Measurements from ENCODE around the gene SYNDIG1. TPM values are rescaled to one million over a fixed set of nuclear protein-coding genes. Genes with fewer than 3 reads are reported as not detected.

Gene SYNDIG1
- total RNA-seq, 1 experiment from 2014 or later: not detected

GRCh38 chr20:24483435-24484080 is 14.1 kb downstream of the SYNDIG1 start:
- TF ChIP-seq SIN3A (IDR thresholded peaks at IDR 0.05; ENCODE audit: borderline replicate concordance, insufficient read depth, low read depth, low read length) (no peak), POLR2AphosphoS5 (IDR thresholded peaks at IDR 0.05; ENCODE audit: low read depth, low read length) (no peak), TCF7L2 (IDR thresholded peaks at IDR 0.05; ENCODE audit: low read depth, low read length) (no peak), CTCF (IDR thresholded peaks at IDR 0.05) (no peak), REST (IDR thresholded peaks at IDR 0.05; ENCODE audit: insufficient read depth in 1 of 2, low read depth in 2 of 2, low read length in 1 of 2) (no peak)
- intact Hi-C loops (cut with micrococcal nuclease; ENCODE audit: unreplicated experiment): no loop called here
- Histone ChIP-seq H3K4me3 (ENCODE audit: low read depth in 2 of 2, low read length in 2 of 2) (no peak overlapping the region), H3K36me3 (ENCODE audit: control insufficient read depth, insufficient read depth, low read length) (no peaks in the 10 kb centered on the region), H3K4me1 (ENCODE audit: control insufficient read depth, insufficient read depth, low read length) (no peaks in the 10 kb centered on the region), H3K9me3 (ENCODE audit: control insufficient read depth, insufficient read depth, low read depth, low read length) (no peaks in the 10 kb centered on the region), H3K27ac (ENCODE audit: low read length) (no peak overlapping the region), H3K27me3 (ENCODE audit: control insufficient read depth, insufficient read depth, low read length) (peaks cover 4% of the 10 kb centered on the region; the same call in 1 of the 2 replicates)
- ChIA-PET CTCF (no interaction called here), POLR2A (no interaction called here)
- ATAC-seq (no peak), DNase-seq (ENCODE audit: low read depth, low spot score) (no peak)
- no TSS peak for BruUV-seq (replicated peaks)
- in situ Hi-C loops (cut with HindIII; ENCODE audit: low pct_unique_long_range_greater_than_20kb, low sequenced_read_pairs): no loop called here

- Histone ChIP-seq H3K4me3 (ENCODE audit: low read depth in 2 of 2, low read length in 2 of 2) (no peak overlapping the region), H3K27me3 (ENCODE audit: control insufficient read depth, insufficient read depth, low read length) (peaks cover 4% of the 10 kb centered on the region; the same call in 1 of the 2 replicates), H3K9me3 (ENCODE audit: control insufficient read depth, insufficient read depth, low read depth, low read length) (no peaks in the 10 kb centered on the region), H3K27ac (ENCODE audit: low read length) (no peak overlapping the region), H3K36me3 (ENCODE audit: control insufficient read depth, insufficient read depth, low read length) (no peaks in the 10 kb centered on the region), H3K4me1 (ENCODE audit: control insufficient read depth, insufficient read depth, low read length) (no peaks in the 10 kb centered on the region)
- ATAC-seq (no peak), DNase-seq (ENCODE audit: low read depth, low spot score) (no peak)
- no TSS peak for BruUV-seq (replicated peaks)
- in situ Hi-C loops (cut with HindIII; ENCODE audit: low pct_unique_long_range_greater_than_20kb, low sequenced_read_pairs) (no loop called here), intact Hi-C loops (cut with micrococcal nuclease; ENCODE audit: unreplicated experiment) (no loop called here)
- ChIA-PET CTCF (no interaction called here), POLR2A (no interaction called here)
- TF ChIP-seq REST (IDR thresholded peaks at IDR 0.05; ENCODE audit: insufficient read depth in 1 of 2, low read depth in 2 of 2, low read length in 1 of 2) (no peak), SIN3A (IDR thresholded peaks at IDR 0.05; ENCODE audit: borderline replicate concordance, insufficient read depth, low read depth, low read length) (no peak), TCF7L2 (IDR thresholded peaks at IDR 0.05; ENCODE audit: low read depth, low read length) (no peak), CTCF (IDR thresholded peaks at IDR 0.05) (no peak), POLR2AphosphoS5 (IDR thresholded peaks at IDR 0.05; ENCODE audit: low read depth, low read length) (no peak)
These were observed 14.6 kb downstream of the SYNDIG1 start for GRCh38 chr20:24484081-24484450.

Measured in Panc1 (cell line).